DND-41 (cell line): ENCODE measurements around the gene MOXD1.
A peak's percentile ranks its signal among the peaks of the same experiment; 100 is the strongest.

ENCODE experiments used
- ATAC-seq: fragments of 200-7000 bp; cut with Tn5 transposase; 3 replicates; pipeline ENCODE4 v1.9.1; 2021; ENCODE audit warnings: low read depth; ENCODE audit not compliant: insufficient read depth
- DNase-seq: peaks from one replicate; pipeline ENCODE4 v3.0.0-alpha.2; 2020
- H2AFZ ChIP-seq: 2 replicates; pipeline ENCODE4 v1.6.0; 2012; ENCODE audit warnings: low read depth, low read length
- H3K27ac ChIP-seq: 2 replicates; pipeline ENCODE4 v1.5.1; 2012; ENCODE audit warnings: low read length, inconsistent platforms
- H3K27me3 ChIP-seq: fragments of 200-600 bp; sonication (generic); 2 replicates; pipeline ENCODE4 v1.6.0; 2012; ENCODE audit warnings: low read length, mild to moderate bottlenecking, inconsistent platforms; ENCODE audit not compliant: insufficient read depth, poor library complexity
- H3K36me3 ChIP-seq: 2 replicates; pipeline ENCODE4 v1.5.1; 2012; ENCODE audit warnings: low read length, inconsistent platforms; ENCODE audit not compliant: insufficient read depth
- H3K4me1 ChIP-seq: 2 replicates; pipeline ENCODE4 v1.5.1; 2012; ENCODE audit warnings: mild to moderate bottlenecking, low read length; ENCODE audit not compliant: insufficient read depth
- H3K4me2 ChIP-seq: 2 replicates; pipeline ENCODE4 v1.6.0; 2012; ENCODE audit warnings: mild to moderate bottlenecking, moderate library complexity, low read length, inconsistent platforms; ENCODE audit not compliant: insufficient read depth
- H3K4me3 ChIP-seq, 2 experiments: fragments of 200-600 bp in 1 of 2; shearing (Covaris generic) in 1 of 2; 2 replicates each; pipeline ENCODE4 v1.5.1; 2012 to 2016; ENCODE audit warnings: inconsistent platforms in 2 of 2, low read length in 2 of 2, mild to moderate bottlenecking in 2 of 2, low read depth in 1 of 2, moderate library complexity in 1 of 2
- H3K79me2 ChIP-seq: 2 replicates; pipeline ENCODE4 v1.6.0; 2012; ENCODE audit warnings: low read length, inconsistent platforms; ENCODE audit not compliant: insufficient read depth
- H3K9ac ChIP-seq: 2 replicates; pipeline ENCODE4 v1.6.0; 2012; ENCODE audit warnings: low read depth, mild to moderate bottlenecking, inconsistent platforms, low read length, moderate library complexity
- H3K9me3 ChIP-seq: 2 replicates; pipeline ENCODE4 v1.5.1; 2012; ENCODE audit warnings: low read length, moderate library complexity, mild to moderate bottlenecking, inconsistent platforms; ENCODE audit not compliant: insufficient read depth, severe bottlenecking
- H4K20me1 ChIP-seq: 2 replicates; pipeline ENCODE4 v1.6.0; 2012; ENCODE audit warnings: low read length; ENCODE audit not compliant: insufficient read depth
- CTCF ChIP-seq: IDR thresholded peaks from 2 replicates; pipeline ENCODE4 v1.5.1; 2012; ENCODE audit warnings: borderline replicate concordance, low read length, moderate library complexity, mild to moderate bottlenecking; ENCODE audit not compliant: poor library complexity, severe bottlenecking; ENCODE audit errors: extremely low read depth
- EZH2 ChIP-seq: IDR thresholded peaks from 3 replicates; pipeline ENCODE4 v1.6.1; 2012; ENCODE audit warnings: borderline replicate concordance, low read depth, mild to moderate bottlenecking, moderate library complexity, low read length, inconsistent platforms; ENCODE audit not compliant: severe bottlenecking

MOXD1 gene

GRCh38 chr6:132333639-132334520, 67.4 kb downstream of the MOXD1 start:
- no peak overlapping the region for H3K4me3 ChIP-seq
- H3K9me3 ChIP-seq = no peaks in the 10 kb centered on the region
- H3K4me1 ChIP-seq = no peaks in the 10 kb centered on the region
- no peaks in the 10 kb centered on the region for H3K79me2 ChIP-seq
- peaks cover 3% of the 10 kb centered on the region for H3K27me3 ChIP-seq
- H3K4me2 ChIP-seq = no peak overlapping the region
- H2AFZ ChIP-seq = no peak overlapping the region
- H3K9ac ChIP-seq = no peak overlapping the region
- peak; percentile 33; the same call in 1 of the 3 replicates for ATAC-seq
- TF ChIP-seq EZH2 (no peak), CTCF (no peak)
- DNase-seq = no peak
- no peaks in the 10 kb centered on the region for H3K36me3 ChIP-seq
- no peaks in the 10 kb centered on the region for H4K20me1 ChIP-seq
- no peak overlapping the region for H3K27ac ChIP-seq

GRCh38 chr6:132330759-132331158, 70.5 kb downstream of the MOXD1 start:
- Histone ChIP-seq H3K9me3 (no peaks in the 10 kb centered on the region), H2AFZ (no peak overlapping the region)
- DNase-seq = no peak

GRCh38 chr6:132322398-132322797, 78.9 kb downstream of the MOXD1 start:
- Histone ChIP-seq H3K27ac (no peak overlapping the region), H3K79me2 (no peaks in the 10 kb centered on the region), H3K36me3 (no peaks in the 10 kb centered on the region), H3K4me3 (no peak overlapping the region), H3K9ac (no peak overlapping the region), H4K20me1 (no peaks in the 10 kb centered on the region), H2AFZ (no peak overlapping the region), H3K4me1 (no peaks in the 10 kb centered on the region), H3K27me3 (no peaks in the 10 kb centered on the region), H3K4me2 (no peak overlapping the region), H3K9me3 (no peaks in the 10 kb centered on the region)
- TF ChIP-seq CTCF (no peak), EZH2 (no peak)
- ATAC-seq = no peak
- DNase-seq = no peak

More at GRCh38 chr6:132330759-132331158, 70.5 kb downstream of the MOXD1 start:
- H3K36me3 ChIP-seq = no peaks in the 10 kb centered on the region
- H3K4me2 ChIP-seq = no peak overlapping the region
- no peak overlapping the region for H3K4me3 ChIP-seq
- H4K20me1 ChIP-seq = no peaks in the 10 kb centered on the region
- ATAC-seq = no peak
- H3K4me1 ChIP-seq = no peaks in the 10 kb centered on the region
- no peak for TF ChIP-seq EZH2
- no peak for TF ChIP-seq CTCF
- peaks cover 3% of the 10 kb centered on the region for H3K27me3 ChIP-seq
- no peaks in the 10 kb centered on the region for H3K79me2 ChIP-seq
- H3K27ac ChIP-seq = no peak overlapping the region
- no peak overlapping the region for H3K9ac ChIP-seq
